Nephron progenitor cell (in vitro differentiated cells): Measurements from ENCODE around the gene PRSS23.

ENCODE experiments used
- DNase-seq: peaks from one replicate; pipeline ENCODE4 v3.0.0; 2021
- H3K27ac Mint-ChIP-seq: 2 replicates; pipeline ENCODE4 v1.8.0; 2021; ENCODE audit warnings: mild to moderate bottlenecking, moderate library complexity, mixed read lengths
- H3K27me3 Mint-ChIP-seq: 2 replicates; pipeline ENCODE4 v1.8.0; 2021; ENCODE audit warnings: mild to moderate bottlenecking, low read depth, mixed read lengths; ENCODE audit not compliant: poor library complexity
- H3K36me3 Mint-ChIP-seq: 2 replicates; pipeline ENCODE4 v1.8.0; 2021; ENCODE audit warnings: low read depth, mixed read lengths
- H3K4me1 Mint-ChIP-seq: 2 replicates; pipeline ENCODE4 v1.8.0; 2021; ENCODE audit warnings: mixed read lengths
- H3K4me3 Mint-ChIP-seq: 2 replicates; pipeline ENCODE4 v1.8.0; 2021; ENCODE audit warnings: mild to moderate bottlenecking, moderate library complexity, mixed read lengths
- H3K9me3 Mint-ChIP-seq: 2 replicates; pipeline ENCODE4 v1.8.0; 2021; ENCODE audit warnings: mild to moderate bottlenecking, moderate library complexity, mixed read lengths
- CTCF ChIP-seq: fragments of 200-600 bp; sonication (generic); IDR thresholded peaks from 2 replicates; pipeline ENCODE4 v1.5.0; 2021; ENCODE audit warnings: antibody characterized with exemption

The PRSS23 gene

GRCh38 chr11:86799680-86800075 lies 664 bp upstream of the PRSS23 start:
- no peak for DNase-seq
- no peak for TF ChIP-seq CTCF
- Mint-ChIP-seq H3K27ac (no peak overlapping the region), H3K27me3 (peaks cover 5% of the 10 kb centered on the region), H3K9me3 (no peaks in the 10 kb centered on the region), H3K4me3 (peak overlapping the region; percentile 84), H3K4me1 (peaks cover 61% of the 10 kb centered on the region), H3K36me3 (no peaks in the 10 kb centered on the region)

DNA sequence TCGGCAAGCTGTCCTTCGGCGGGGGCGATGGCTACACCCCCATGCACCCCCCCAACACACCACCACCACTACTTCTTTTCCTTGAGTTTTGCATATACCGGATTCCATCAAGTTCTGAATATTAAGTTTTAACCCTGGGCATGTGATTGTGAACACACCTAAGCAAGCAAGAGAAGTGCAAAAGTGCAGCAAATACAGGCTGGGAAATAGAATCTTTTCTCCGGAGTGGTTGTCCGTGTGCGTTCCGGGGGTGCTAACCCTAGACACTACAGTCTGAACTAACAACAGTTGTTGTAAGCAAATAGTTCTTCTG lies 574 bp downstream of the PRSS23 start:
- no peaks in the 10 kb centered on the region for H3K9me3 Mint-ChIP-seq
- peak overlapping the region; percentile 93 for H3K4me3 Mint-ChIP-seq
- no peak overlapping the region for H3K27ac Mint-ChIP-seq
- H3K36me3 Mint-ChIP-seq = no peaks in the 10 kb centered on the region
- H3K27me3 Mint-ChIP-seq = peaks cover 5% of the 10 kb centered on the region
- H3K4me1 Mint-ChIP-seq = peaks cover 73% of the 10 kb centered on the region
- DNase-seq = no peak
- no peak for TF ChIP-seq CTCF

DNA sequence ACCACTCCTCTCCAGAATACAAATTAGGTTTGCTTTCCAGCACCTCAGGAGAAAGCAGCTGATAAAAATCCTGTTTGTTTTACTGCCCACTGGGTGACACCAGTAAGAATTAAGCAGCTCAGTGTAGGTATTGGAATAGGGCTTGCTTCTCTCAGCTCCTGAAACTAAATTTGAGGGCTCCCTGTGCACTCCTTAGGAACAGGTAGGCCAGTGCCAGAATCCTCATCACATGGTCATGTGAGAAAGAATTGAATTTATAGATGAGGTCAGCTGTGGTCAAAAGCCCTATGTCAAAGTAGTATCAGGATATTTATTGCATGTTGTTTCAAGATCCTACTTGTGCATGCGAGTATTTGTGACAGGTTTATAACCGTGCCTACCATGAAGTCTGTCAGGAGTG lies 1.0 kb downstream of the PRSS23 start:
- no peak overlapping the region for H3K27ac Mint-ChIP-seq
- no peak for DNase-seq
- no peaks in the 10 kb centered on the region for H3K36me3 Mint-ChIP-seq
- H3K9me3 Mint-ChIP-seq = no peaks in the 10 kb centered on the region
- peaks cover 5% of the 10 kb centered on the region for H3K27me3 Mint-ChIP-seq
- H3K4me3 Mint-ChIP-seq = peak overlapping the region; percentile 93
- TF ChIP-seq CTCF = no peak
- peaks cover 77% of the 10 kb centered on the region for H3K4me1 Mint-ChIP-seq

DNA sequence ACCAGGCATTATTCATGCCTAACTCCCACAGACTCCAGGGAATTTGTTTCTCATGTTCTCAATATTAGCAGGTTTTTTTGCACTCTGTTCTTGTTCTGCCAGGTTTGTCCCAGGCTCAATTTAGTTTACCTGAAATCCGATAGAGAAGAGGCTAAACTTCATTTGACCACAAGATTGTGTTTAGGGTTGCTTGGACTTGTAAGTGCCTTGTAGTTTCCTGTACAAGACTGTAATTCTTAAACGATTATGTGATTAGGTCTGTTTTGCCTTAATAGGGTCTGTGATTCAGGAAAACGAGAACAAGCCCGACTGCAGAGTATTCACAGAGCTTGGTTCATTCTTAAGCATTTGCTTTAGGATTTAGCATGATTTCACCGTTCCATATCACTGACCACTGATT lies 1.8 kb downstream of the PRSS23 start:
- no peaks in the 10 kb centered on the region for H3K36me3 Mint-ChIP-seq
- H3K4me3 Mint-ChIP-seq = peak overlapping the region; percentile 93
- peak overlapping the region; percentile 24 for H3K27ac Mint-ChIP-seq
- no peak for TF ChIP-seq CTCF
- H3K4me1 Mint-ChIP-seq = peaks cover 81% of the 10 kb centered on the region
- peaks cover 5% of the 10 kb centered on the region for H3K27me3 Mint-ChIP-seq
- H3K9me3 Mint-ChIP-seq = no peaks in the 10 kb centered on the region
- no peak for DNase-seq

GRCh38 chr11:86802601-86803051 lies 2.3 kb downstream of the PRSS23 start:
- H3K4me1 Mint-ChIP-seq = peaks cover 84% of the 10 kb centered on the region
- no peak overlapping the region for H3K27ac Mint-ChIP-seq
- DNase-seq = no peak
- TF ChIP-seq CTCF = peak; percentile 56
- peaks cover 5% of the 10 kb centered on the region for H3K27me3 Mint-ChIP-seq
- no peaks in the 10 kb centered on the region for H3K9me3 Mint-ChIP-seq
- H3K36me3 Mint-ChIP-seq = peaks cover under 1% of the 10 kb centered on the region
- peak overlapping the region; percentile 93 for H3K4me3 Mint-ChIP-seq

GRCh38 chr11:86803136-86804045 lies 3.0 kb downstream of the PRSS23 start:
- peak overlapping the region; percentile 93 for H3K4me3 Mint-ChIP-seq
- peaks cover 8% of the 10 kb centered on the region for H3K36me3 Mint-ChIP-seq
- no peak overlapping the region for H3K27ac Mint-ChIP-seq
- no peaks in the 10 kb centered on the region for H3K9me3 Mint-ChIP-seq
- no peak for DNase-seq
- H3K4me1 Mint-ChIP-seq = peaks cover 87% of the 10 kb centered on the region
- TF ChIP-seq CTCF = no peak
- peaks cover 5% of the 10 kb centered on the region for H3K27me3 Mint-ChIP-seq
